Osteoblast (primary cell): Measurements from ENCODE around the gene NBAS. TPM values are rescaled to one million over a fixed set of nuclear protein-coding genes. Genes with fewer than 3 reads are reported as not detected.

Source experiments
- DNase-seq: peaks from one replicate; pipeline ENCODE4 v3.0.0; 2011; ENCODE audit warnings: low spot score, mixed read lengths; ENCODE audit not compliant: insufficient read length; ENCODE audit errors: missing footprints
- H2AFZ ChIP-seq: 2 replicates; pipeline ENCODE4 v1.6.0; 2011; ENCODE audit warnings: mild to moderate bottlenecking, low read length
- H3K27ac ChIP-seq: 2 replicates; pipeline ENCODE4 v1.5.1; 2011; ENCODE audit warnings: mild to moderate bottlenecking, low read depth, low read length, moderate library complexity
- H3K27me3 ChIP-seq: 2 replicates; pipeline ENCODE4 v1.6.0; 2012; ENCODE audit warnings: mild to moderate bottlenecking, control low read depth, inconsistent platforms, low read length, moderate library complexity; ENCODE audit not compliant: insufficient read depth
- H3K36me3 ChIP-seq: 2 replicates; pipeline ENCODE4 v1.5.1; 2011; ENCODE audit warnings: mild to moderate bottlenecking, low read length, control low read depth, moderate library complexity; ENCODE audit not compliant: insufficient read depth
- H3K4me1 ChIP-seq: 2 replicates; pipeline ENCODE4 v1.5.1; 2011; ENCODE audit warnings: mild to moderate bottlenecking, low read length, control low read depth, moderate library complexity; ENCODE audit not compliant: insufficient read depth
- H3K4me2 ChIP-seq: 2 replicates; pipeline ENCODE4 v1.6.0; 2011; ENCODE audit warnings: mild to moderate bottlenecking, low read length; ENCODE audit not compliant: insufficient read depth
- H3K4me3 ChIP-seq: fragments of 200-600 bp; sonication (generic); 3 replicates; pipeline ENCODE4 v1.5.1; 2012; ENCODE audit warnings: mild to moderate bottlenecking, low read length, inconsistent platforms; ENCODE audit not compliant: insufficient read depth
- H3K79me2 ChIP-seq: 2 replicates; pipeline ENCODE4 v1.6.0; 2012; ENCODE audit warnings: mild to moderate bottlenecking, low read length, control low read depth, inconsistent platforms; ENCODE audit not compliant: insufficient read depth
- H3K9me3 ChIP-seq: 2 replicates; pipeline ENCODE4 v1.5.1; 2011; ENCODE audit warnings: low read depth, low read length, control low read depth
- H4K20me1 ChIP-seq: 2 replicates; pipeline ENCODE4 v1.6.0; 2012; ENCODE audit warnings: mild to moderate bottlenecking, low read length, control low read depth; ENCODE audit not compliant: insufficient read depth
- total RNA-seq: library from RNA; depleted of rRNA; stranded (reverse); fragments of >200 nt; gene quantifications from 2 replicates; pipeline ENCODE4 v1.2.3, GENCODE V29; 2012
- TF ChIP-seq, protein P1 (sequence below): IDR thresholded peaks from 2 replicates; pipeline ENCODE4 v1.5.1; 2011; ENCODE audit warnings: mild to moderate bottlenecking, low read depth, low read length, moderate library complexity; ENCODE audit errors: extremely low read depth

The NBAS gene
- total RNA-seq, 1 donor = 98.1 TPM

DNA sequence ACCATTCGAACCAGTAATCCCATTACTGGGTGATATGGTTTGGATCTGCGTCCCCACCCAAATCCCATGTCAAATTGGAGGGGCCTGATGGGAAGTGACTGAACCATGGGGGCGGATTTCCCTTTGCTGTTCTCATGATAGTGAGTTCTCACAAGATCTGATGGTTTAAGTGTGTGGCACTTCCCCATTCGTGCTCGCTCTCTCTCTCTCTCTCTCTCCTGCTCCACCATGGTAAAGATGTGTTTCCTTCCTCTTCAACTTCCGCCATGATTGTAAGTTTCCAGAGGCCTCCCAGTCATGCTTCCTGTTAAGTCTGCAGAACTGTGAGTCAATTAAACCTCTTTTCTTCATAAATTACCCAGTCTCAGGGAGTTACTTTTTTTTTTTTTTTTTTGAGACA lies 62.6 kb downstream of the NBAS start:
- Histone ChIP-seq H3K4me1 (no peaks in the 10 kb centered on the region), H3K9me3 (no peaks in the 10 kb centered on the region), H3K27me3 (no peaks in the 10 kb centered on the region), H3K4me2 (no peak overlapping the region), H3K79me2 (no peaks in the 10 kb centered on the region), H3K27ac (no peak overlapping the region), H2AFZ (no peak overlapping the region), H4K20me1 (no peaks in the 10 kb centered on the region), H3K4me3 (no peak overlapping the region), H3K36me3 (peaks cover 23% of the 10 kb centered on the region)
- DNase-seq = no peak
- TF ChIP-seq, protein P1, sequence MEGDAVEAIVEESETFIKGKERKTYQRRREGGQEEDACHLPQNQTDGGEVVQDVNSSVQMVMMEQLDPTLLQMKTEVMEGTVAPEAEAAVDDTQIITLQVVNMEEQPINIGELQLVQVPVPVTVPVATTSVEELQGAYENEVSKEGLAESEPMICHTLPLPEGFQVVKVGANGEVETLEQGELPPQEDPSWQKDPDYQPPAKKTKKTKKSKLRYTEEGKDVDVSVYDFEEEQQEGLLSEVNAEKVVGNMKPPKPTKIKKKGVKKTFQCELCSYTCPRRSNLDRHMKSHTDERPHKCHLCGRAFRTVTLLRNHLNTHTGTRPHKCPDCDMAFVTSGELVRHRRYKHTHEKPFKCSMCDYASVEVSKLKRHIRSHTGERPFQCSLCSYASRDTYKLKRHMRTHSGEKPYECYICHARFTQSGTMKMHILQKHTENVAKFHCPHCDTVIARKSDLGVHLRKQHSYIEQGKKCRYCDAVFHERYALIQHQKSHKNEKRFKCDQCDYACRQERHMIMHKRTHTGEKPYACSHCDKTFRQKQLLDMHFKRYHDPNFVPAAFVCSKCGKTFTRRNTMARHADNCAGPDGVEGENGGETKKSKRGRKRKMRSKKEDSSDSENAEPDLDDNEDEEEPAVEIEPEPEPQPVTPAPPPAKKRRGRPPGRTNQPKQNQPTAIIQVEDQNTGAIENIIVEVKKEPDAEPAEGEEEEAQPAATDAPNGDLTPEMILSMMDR = no peak

DNA sequence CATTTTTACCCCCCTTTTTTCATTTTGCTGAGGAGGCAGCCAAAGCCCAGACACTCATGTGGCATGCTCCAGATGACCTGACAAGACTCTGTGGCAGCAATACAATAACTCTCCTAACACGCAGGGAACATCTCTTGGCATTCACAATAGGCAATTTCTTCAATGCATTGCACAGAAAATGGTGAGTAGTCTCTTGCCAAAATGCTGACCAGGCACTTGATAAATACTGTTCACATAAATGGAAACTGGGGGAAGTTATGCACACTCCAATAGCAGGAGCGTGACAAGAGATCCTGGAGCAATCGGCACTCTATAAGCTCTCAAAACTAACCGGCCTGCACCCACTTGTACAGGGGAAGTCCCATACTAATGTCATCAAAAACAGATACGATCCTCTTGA lies 66.3 kb downstream of the NBAS start:
- TF ChIP-seq, protein P1 = no peak
- no peaks in the 10 kb centered on the region for H3K4me1 ChIP-seq
- H3K9me3 ChIP-seq = no peaks in the 10 kb centered on the region
- DNase-seq = no peak
- no peaks in the 10 kb centered on the region for H3K79me2 ChIP-seq
- H3K4me3 ChIP-seq = no peak overlapping the region
- no peaks in the 10 kb centered on the region for H3K27me3 ChIP-seq
- no peaks in the 10 kb centered on the region for H4K20me1 ChIP-seq
- H3K27ac ChIP-seq = no peak overlapping the region
- no peak overlapping the region for H2AFZ ChIP-seq
- H3K36me3 ChIP-seq = peaks cover 9% of the 10 kb centered on the region
- H3K4me2 ChIP-seq = no peak overlapping the region

DNA sequence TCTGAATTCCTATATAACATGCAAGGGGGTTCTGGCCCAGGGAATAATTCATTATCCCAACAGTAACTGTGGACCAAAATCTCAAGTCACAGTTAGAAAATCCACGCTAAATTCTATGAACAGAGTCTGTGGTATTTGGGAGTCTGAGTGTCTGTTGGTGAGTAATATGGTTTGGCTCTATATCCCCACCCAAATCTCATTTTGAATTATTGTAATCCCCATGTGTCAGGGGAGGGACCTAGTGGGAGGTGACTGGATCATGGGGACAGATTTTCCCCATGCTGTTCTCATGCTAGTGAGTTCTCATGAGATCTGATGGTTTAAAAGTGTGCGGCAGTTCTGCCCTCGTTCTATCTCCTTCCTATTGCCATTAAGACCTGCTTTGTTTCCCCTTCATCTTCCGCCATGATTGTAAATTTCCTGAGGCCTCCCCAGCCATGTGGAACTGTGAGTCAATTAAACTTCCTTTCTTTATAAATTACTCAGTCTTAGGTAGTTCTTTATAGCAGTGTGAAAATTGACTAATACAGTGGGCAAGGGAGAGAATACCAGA lies 68.3 kb downstream of the NBAS start:
- TF ChIP-seq, protein P1 = no peak
- Histone ChIP-seq H2AFZ (no peak overlapping the region), H3K4me3 (no peak overlapping the region), H3K27me3 (no peaks in the 10 kb centered on the region), H3K9me3 (no peaks in the 10 kb centered on the region), H3K79me2 (no peaks in the 10 kb centered on the region), H3K4me2 (no peak overlapping the region), H3K4me1 (no peaks in the 10 kb centered on the region), H3K36me3 (peaks cover 12% of the 10 kb centered on the region), H4K20me1 (no peaks in the 10 kb centered on the region), H3K27ac (no peak overlapping the region)
- DNase-seq = no peak

DNA sequence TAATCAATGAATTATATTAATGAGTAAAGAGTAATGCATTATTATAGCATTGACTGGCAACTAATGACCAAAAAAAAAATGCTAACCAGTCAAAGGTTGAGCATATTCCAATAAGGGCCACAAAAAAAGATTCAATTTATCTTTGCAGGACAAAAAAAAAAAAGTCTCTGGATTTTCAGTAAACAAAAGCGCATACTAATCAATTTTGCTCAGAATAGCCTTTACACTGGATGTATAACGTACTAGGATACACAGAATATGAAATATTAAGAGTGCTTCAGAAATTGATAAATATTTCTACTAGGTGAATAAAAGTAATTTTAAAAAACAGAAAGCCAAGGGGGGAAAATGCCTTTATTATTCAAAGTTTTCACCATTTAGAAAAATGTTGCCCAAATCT lies 74.4 kb downstream of the NBAS start:
- no peaks in the 10 kb centered on the region for H4K20me1 ChIP-seq
- H2AFZ ChIP-seq = no peak overlapping the region
- H3K4me2 ChIP-seq = no peak overlapping the region
- no peak overlapping the region for H3K4me3 ChIP-seq
- peaks cover 18% of the 10 kb centered on the region for H3K36me3 ChIP-seq
- no peak overlapping the region for H3K27ac ChIP-seq
- H3K27me3 ChIP-seq = no peaks in the 10 kb centered on the region
- TF ChIP-seq, protein P1 = no peak
- H3K79me2 ChIP-seq = no peaks in the 10 kb centered on the region
- DNase-seq = no peak
- H3K9me3 ChIP-seq = no peaks in the 10 kb centered on the region
- H3K4me1 ChIP-seq = no peaks in the 10 kb centered on the region
